GM12864 (cell line): Measurements from ENCODE around the gene HTRA3.

Experiments
- DNase-seq: peaks from one replicate; pipeline ENCODE4 v3.0.0-alpha.2; 2011; ENCODE audit warnings: low read depth
- H3K4me3 ChIP-seq: 2 replicates; pipeline ENCODE4 v1.5.1; 2011; ENCODE audit warnings: mild to moderate bottlenecking, low read depth, low read length, control low read depth
- TF ChIP-seq, protein P1 (sequence below): IDR thresholded peaks from 2 replicates; pipeline ENCODE4 v1.5.1; 2011; ENCODE audit warnings: low read depth, mild to moderate bottlenecking, moderate library complexity, low read length, control low read depth, inconsistent platforms; ENCODE audit errors: missing control alignments

The HTRA3 gene

DNA sequence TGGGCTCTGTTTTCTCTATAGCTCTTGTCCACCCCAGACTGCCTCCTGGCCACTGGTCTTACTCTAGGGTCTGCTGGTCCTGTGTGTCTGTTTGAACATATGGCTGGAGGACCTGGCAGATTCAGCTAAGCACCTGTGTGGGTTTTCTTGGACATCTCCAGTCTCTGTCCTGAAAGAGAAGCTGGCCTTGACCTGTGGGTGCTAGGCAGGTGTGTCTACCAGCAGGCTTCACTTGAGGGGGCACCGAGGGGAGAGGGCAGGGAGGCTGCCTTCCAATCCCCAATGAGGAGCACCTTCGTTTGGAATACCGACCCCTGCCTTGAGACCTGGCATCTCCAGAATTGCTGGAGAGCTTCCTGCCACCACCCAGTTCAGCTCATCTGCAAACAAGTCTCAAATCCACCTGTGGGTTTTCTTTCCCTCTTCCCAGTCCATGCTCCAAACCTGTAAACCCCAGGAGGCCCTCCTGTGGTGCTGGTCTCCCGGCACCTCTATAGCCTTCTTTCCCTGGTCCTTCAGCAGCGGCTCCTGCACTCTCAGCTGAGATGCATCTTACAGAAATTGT is 45.2 kb downstream of the HTRA3 start:
- no peak for DNase-seq
- TF ChIP-seq, protein P1, sequence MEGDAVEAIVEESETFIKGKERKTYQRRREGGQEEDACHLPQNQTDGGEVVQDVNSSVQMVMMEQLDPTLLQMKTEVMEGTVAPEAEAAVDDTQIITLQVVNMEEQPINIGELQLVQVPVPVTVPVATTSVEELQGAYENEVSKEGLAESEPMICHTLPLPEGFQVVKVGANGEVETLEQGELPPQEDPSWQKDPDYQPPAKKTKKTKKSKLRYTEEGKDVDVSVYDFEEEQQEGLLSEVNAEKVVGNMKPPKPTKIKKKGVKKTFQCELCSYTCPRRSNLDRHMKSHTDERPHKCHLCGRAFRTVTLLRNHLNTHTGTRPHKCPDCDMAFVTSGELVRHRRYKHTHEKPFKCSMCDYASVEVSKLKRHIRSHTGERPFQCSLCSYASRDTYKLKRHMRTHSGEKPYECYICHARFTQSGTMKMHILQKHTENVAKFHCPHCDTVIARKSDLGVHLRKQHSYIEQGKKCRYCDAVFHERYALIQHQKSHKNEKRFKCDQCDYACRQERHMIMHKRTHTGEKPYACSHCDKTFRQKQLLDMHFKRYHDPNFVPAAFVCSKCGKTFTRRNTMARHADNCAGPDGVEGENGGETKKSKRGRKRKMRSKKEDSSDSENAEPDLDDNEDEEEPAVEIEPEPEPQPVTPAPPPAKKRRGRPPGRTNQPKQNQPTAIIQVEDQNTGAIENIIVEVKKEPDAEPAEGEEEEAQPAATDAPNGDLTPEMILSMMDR, result no peak
- no peak overlapping the region for H3K4me3 ChIP-seq

DNA sequence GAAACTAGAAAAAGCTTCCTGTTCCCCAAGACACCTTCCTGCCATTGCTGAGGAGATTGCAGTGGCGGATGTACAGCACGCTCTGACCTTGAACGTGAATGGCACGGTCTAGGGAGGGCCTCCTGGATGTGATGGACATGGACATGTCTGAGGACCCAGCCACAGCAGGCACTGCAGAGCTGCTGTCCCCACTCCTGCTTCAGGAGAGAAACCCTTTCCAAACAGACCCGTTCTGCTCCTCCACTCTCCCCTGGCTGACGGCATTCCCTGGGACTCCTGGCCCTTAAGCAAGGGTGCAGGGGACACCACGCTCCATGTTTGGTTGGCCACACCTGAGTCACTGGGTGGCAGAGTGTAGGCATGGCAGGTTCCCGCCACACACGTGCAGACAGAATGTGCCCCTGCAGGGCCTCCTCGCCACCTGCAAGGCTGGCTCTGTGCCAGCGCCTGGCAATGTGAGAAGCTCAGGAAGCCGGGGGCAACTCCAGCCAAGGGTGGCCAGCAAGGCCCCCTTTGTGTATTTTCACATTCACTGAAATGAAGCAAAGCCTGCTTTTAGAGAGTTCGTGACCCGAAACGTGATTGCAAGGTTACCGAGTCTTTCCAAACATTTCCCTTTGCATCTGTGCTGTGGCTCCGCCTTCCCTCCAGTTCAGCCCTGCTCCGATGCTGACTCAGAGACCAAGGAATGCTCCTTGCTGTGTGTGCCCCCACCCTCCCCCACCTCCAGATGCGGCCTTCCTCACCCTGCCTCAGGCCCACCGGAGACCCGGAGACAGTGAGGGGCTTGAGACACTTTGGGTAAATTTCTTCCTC is 46.1 kb downstream of the HTRA3 start:
- TF ChIP-seq, protein P1, result no peak
- no peak overlapping the region for H3K4me3 ChIP-seq
- no peak for DNase-seq

DNA sequence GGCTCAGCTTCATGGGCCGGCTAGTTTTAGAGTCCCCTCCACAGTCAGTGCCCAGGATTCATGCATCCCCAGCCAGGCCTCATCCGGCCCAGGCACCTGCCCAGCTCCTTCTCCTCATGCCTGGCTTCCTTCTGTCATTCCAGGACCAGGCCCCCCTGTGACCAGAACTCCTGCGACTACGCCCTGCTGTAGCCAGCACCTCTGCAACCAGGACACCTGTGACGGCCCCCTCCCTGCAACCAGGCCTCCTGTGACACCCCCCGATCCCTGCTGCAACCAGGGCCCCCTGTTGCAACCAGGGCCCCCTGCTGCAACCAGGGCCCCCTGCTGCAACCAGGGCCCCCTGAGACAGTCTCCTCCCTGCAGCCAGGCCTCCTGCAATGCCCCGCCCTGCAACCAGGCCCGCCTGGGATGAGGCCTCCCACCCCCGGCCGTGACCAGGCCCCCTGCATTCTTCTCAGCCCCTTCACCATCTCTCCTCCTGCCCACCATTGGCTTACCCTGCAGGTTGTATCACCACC is 46.8 kb downstream of the HTRA3 start:
- TF ChIP-seq, protein P1, result no peak
- no peak for DNase-seq
- H3K4me3 ChIP-seq, result no peak overlapping the region

DNA sequence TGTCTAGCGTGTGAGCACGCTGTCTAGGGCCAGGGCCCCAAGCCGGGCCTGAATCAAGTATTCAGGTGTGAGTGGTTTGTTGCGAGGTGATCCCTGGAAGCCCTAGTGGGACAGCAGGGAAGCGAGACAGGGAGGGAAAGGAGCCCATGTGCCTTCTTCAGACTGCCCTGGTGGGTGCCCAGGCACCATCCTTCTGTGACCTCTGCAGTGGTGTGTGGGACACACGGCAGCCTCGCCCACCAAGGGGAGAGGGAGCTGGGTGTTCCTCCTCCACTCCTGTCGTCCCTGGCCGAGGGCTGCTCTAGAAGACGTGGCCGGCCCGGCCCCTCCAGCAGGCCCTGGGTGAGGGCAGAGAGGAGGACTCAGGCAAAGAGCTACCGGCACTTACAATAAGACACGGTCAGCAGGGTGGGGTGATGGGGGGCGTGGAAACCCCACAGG is 47.4 kb downstream of the HTRA3 start:
- TF ChIP-seq, protein P1, result no peak
- DNase-seq, result no peak
- no peak overlapping the region for H3K4me3 ChIP-seq

DNA sequence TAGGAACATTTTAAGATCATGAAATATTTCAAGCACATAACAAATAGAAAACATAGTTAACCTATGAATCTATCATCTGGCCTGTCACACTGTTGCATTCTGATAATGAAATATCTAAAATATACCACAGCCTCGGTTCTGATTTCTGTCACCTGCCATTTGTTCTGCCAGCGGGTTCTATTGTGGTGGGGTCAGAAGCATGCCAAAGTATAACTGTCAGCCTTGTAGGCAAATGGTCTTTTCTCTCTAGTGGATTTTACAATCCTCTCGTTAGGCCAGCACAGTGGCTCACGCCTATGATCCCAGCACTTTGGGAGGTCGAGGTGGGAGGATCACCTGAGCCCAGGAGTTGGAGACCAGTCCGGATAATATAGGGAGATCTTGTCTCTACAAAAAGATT is 47.9 kb downstream of the HTRA3 start:
- DNase-seq, result no peak
- no peak overlapping the region for H3K4me3 ChIP-seq
- TF ChIP-seq, protein P1, result no peak

DNA sequence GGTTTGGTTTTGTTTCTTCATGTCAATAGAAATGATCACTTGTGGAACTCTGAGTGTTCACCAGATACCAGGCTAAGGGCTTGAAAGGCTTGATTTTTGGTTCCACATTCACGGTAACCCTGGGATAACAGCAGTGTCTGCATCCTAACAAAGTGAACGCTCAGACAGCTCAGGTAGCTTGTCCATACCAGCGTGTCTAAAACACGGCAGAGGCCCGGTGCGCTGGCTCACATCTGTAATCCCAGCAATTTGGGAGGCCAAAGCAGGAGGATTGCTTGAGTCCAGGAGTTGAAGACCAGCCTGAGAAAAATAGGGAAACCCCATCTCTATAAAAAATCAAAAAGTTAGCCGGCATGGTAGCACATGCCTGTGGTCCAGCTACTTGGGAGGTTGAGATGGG is 49.0 kb downstream of the HTRA3 start:
- DNase-seq, result no peak
- TF ChIP-seq, protein P1, result no peak
- no peak overlapping the region for H3K4me3 ChIP-seq

DNA sequence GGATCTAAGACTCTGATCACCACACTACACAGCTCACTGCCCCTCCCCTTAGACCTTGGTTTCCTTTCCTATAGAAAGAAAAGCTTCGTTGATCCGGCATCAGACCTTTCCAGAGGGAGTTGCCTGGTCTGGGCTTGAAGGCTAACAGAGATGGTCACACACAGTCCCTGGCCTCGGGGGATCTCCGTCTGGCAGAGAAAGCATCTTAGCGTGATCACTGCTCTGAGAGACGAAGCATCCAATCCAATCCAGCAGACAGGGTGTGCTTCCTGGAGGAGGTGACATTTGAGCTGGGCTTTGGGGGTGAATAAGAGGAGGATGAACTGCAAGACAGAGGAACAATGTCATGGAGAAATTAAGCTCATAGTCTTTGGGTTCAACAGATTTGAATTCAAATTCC is 49.5 kb downstream of the HTRA3 start:
- no peak for DNase-seq
- no peak overlapping the region for H3K4me3 ChIP-seq
- TF ChIP-seq, protein P1, result no peak
